ENCODE results near the gene UBASH3B. TPM values are rescaled to one million over a fixed set of nuclear protein-coding genes. Genes with fewer than 3 reads are reported as not detected.

The UBASH3B gene
- total and polyA plus RNA-seq, 8 donors: 0.58 to 60.5 (median 3.1) TPM

- Histone ChIP-seq H3K27ac (no peak overlapping the region), H3K4me3 (no peak overlapping the region), H3K27me3 (peaks cover 0 to 10% (median 0%) of the 10 kb centered on the region in 3 donors), H3K9me3 (no peaks in the 10 kb centered on the region), H3K4me1 (peaks cover 0 to under 1% (median 0%) of the 10 kb centered on the region in 4 donors), H3K36me3 (no peaks in the 10 kb centered on the region)
- intact Hi-C loops (cut with DNase I; ENCODE audit: low total_unique reads): loop anchor here (5.0 to 10.0 kb wide), 2 partner anchors 67 to 219 kb away; no protein-coding TSS in a partner anchor
- 59 to 74% (median 64%) methylated on average over 12 of the region's 12 CpGs for WGBS, 5 donors
- DNase-seq: peak in 1 of 2 donors; percentile 42
- TF ChIP-seq POLR2A (IDR thresholded peaks at IDR 0.05) (no peak), POLR2AphosphoS5 (IDR thresholded peaks at IDR 0.05) (no peak), EP300 (IDR thresholded peaks at IDR 0.05) (no peak)
- TF ChIP-seq, protein P1, sequence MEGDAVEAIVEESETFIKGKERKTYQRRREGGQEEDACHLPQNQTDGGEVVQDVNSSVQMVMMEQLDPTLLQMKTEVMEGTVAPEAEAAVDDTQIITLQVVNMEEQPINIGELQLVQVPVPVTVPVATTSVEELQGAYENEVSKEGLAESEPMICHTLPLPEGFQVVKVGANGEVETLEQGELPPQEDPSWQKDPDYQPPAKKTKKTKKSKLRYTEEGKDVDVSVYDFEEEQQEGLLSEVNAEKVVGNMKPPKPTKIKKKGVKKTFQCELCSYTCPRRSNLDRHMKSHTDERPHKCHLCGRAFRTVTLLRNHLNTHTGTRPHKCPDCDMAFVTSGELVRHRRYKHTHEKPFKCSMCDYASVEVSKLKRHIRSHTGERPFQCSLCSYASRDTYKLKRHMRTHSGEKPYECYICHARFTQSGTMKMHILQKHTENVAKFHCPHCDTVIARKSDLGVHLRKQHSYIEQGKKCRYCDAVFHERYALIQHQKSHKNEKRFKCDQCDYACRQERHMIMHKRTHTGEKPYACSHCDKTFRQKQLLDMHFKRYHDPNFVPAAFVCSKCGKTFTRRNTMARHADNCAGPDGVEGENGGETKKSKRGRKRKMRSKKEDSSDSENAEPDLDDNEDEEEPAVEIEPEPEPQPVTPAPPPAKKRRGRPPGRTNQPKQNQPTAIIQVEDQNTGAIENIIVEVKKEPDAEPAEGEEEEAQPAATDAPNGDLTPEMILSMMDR (IDR thresholded peaks at IDR 0.05): no peak
Measured at GRCh38 chr11:122851366-122851966, 195.9 kb downstream of the UBASH3B start.

GRCh38 chr11:122852074-122852795, 196.7 kb downstream of the UBASH3B start:
- DNase-seq: no peak
- peaks cover 0 to 7% (median 0%) of the 10 kb centered on the region in 4 donors for H3K4me1 ChIP-seq

GRCh38 chr11:122852796-122853160, 197.3 kb downstream of the UBASH3B start:
- no peak for DNase-seq
- 90 to 95% (median 92%) methylated on average over 5 of the region's 5 CpGs for WGBS, 5 donors
- Histone ChIP-seq H3K9me3 (no peaks in the 10 kb centered on the region), H3K27ac (no peak overlapping the region), H3K27me3 (peaks cover 0 to 11% (median 0%) of the 10 kb centered on the region in 3 donors), H3K4me1 (peaks cover 0 to 7% (median 0%) of the 10 kb centered on the region in 4 donors), H3K36me3 (no peaks in the 10 kb centered on the region), H3K4me3 (no peak overlapping the region)
- TF ChIP-seq EP300 (IDR thresholded peaks at IDR 0.05) (no peak), POLR2AphosphoS5 (IDR thresholded peaks at IDR 0.05) (no peak), POLR2A (IDR thresholded peaks at IDR 0.05) (no peak)
- TF ChIP-seq, protein P1 (IDR thresholded peaks at IDR 0.05): no peak
- intact Hi-C loops (cut with DNase I; ENCODE audit: low total_unique reads): loop anchor here (5.0 to 10.0 kb wide), 2 partner anchors 68 to 220 kb away; no protein-coding TSS in a partner anchor

More at GRCh38 chr11:122852074-122852795, 196.7 kb downstream of the UBASH3B start:
- Histone ChIP-seq H3K36me3 (no peaks in the 10 kb centered on the region), H3K4me3 (no peak overlapping the region), H3K27me3 (peaks cover 0 to 10% (median 0%) of the 10 kb centered on the region in 3 donors), H3K27ac (no peak overlapping the region), H3K9me3 (no peaks in the 10 kb centered on the region)
- WGBS, 5 donors: 69 to 74% (median 73%) methylated on average over 10 of the region's 10 CpGs
- intact Hi-C loops (cut with DNase I; ENCODE audit: low total_unique reads): loop anchor here (5.0 to 10.0 kb wide), 2 partner anchors 67 to 220 kb away; no protein-coding TSS in a partner anchor
- no peak for TF ChIP-seq POLR2A (IDR thresholded peaks at IDR 0.05)
- TF ChIP-seq EP300 (IDR thresholded peaks at IDR 0.05): no peak
- no peak for TF ChIP-seq POLR2AphosphoS5 (IDR thresholded peaks at IDR 0.05)
- TF ChIP-seq, protein P1 (IDR thresholded peaks at IDR 0.05): no peak

- intact Hi-C loops (cut with DNase I; ENCODE audit: low total_unique reads): loop anchor here (5.0 to 10.0 kb wide), 2 partner anchors 68 to 221 kb away; no protein-coding TSS in a partner anchor
- no peak for TF ChIP-seq POLR2AphosphoS5 (IDR thresholded peaks at IDR 0.05)
- TF ChIP-seq POLR2A (IDR thresholded peaks at IDR 0.05): no peak
- TF ChIP-seq, protein P1 (IDR thresholded peaks at IDR 0.05): no peak
- TF ChIP-seq EP300 (IDR thresholded peaks at IDR 0.05): no peak
- H3K4me1 ChIP-seq: peaks cover 0 to 7% (median 0%) of the 10 kb centered on the region in 4 donors
- no peak overlapping the region for H3K4me3 ChIP-seq
- no peaks in the 10 kb centered on the region for H3K36me3 ChIP-seq
- WGBS, 5 donors: 91 to 96% (median 94%) methylated on average over 11 of the region's 11 CpGs
- H3K27me3 ChIP-seq: peaks cover 0 to 16% (median 0%) of the 10 kb centered on the region in 3 donors
- no peak for DNase-seq
- no peaks in the 10 kb centered on the region for H3K9me3 ChIP-seq
- no peak overlapping the region for H3K27ac ChIP-seq
Measured at GRCh38 chr11:122853261-122853660, 197.7 kb downstream of the UBASH3B start.
